Fibroblast of peridontal ligament (primary cell): ENCODE data around the gene MLST8.

Experiments
- DNase-seq: peaks from one replicate; pipeline ENCODE4 v3.0.0-alpha.2; 2010; ENCODE audit errors: extremely low read depth

MLST8 gene, protein sequence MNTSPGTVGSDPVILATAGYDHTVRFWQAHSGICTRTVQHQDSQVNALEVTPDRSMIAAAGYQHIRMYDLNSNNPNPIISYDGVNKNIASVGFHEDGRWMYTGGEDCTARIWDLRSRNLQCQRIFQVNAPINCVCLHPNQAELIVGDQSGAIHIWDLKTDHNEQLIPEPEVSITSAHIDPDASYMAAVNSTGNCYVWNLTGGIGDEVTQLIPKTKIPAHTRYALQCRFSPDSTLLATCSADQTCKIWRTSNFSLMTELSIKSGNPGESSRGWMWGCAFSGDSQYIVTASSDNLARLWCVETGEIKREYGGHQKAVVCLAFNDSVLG

GRCh38 chr16:2205104-2205966 is at the start of gene MLST8:
Gene MLST8 (plus strand): TSS chr16:2205454. CDS start chr16:2206086, 632 bp downstream.
- DNase-seq = peak; percentile 84

- peak; percentile 65 for DNase-seq
Observed at GRCh38 chr16:2155977-2156848, 49.0 kb upstream of the MLST8 start.

GRCh38 chr16:2156849-2157224 is 48.4 kb upstream of the MLST8 start:
- no peak for DNase-seq

- no peak for DNase-seq
Observed at GRCh38 chr16:2157480-2158261, 47.6 kb upstream of the MLST8 start.

DNA sequence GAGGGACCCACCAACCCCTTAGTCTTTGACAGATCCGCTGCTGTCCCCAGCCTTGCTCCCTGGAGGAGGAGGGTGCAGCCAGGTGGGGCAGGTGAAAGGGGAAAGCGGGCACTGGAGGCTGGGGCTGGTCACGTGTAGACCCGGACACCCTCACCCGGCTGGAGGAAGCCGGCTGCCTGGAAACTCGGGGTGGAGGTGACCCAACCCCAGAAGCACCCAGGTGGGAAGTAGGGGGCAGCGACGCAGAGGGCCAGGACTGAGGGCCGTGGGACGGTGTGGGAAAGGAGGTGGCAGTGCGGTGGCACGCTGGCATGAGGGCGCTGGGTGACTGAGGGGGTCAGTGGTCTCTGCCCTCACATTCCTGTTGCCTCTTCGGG is 47.0 kb upstream of the MLST8 start:
- no peak for DNase-seq

DNA sequence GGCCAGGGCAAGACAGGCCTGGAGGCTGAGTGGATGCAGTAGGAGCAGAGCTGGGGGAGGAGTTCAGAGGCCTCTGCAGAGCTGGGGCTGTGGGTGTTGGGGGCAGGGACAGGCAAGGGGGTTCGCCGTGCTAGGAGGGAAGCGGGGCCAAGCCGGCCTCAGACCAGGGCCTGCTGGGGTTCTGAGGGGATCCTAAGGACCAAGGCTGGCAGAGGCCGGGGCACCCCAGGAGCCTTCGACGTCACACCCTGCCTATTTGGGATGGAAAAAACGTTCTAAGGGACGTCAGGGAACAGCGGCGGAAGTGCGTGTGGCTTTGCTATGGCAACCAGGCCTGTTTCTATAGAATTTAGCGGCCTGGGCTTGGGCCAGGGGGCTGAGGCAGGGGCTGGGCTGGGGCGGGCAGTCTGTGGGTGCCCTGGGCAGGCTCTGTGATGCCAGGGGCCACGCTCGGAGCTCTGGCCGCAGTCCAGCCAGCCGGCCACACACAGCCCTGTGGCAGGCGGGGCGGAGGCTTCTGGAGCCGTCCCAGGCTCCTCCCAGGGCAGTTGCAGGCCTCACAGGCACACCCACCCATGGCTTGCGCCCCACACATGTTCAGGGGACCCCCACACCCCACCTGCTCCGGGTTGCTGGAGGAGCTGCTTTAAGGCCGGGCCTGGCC is 45.9 kb upstream of the MLST8 start:
- peak; percentile 88 for DNase-seq

DNA sequence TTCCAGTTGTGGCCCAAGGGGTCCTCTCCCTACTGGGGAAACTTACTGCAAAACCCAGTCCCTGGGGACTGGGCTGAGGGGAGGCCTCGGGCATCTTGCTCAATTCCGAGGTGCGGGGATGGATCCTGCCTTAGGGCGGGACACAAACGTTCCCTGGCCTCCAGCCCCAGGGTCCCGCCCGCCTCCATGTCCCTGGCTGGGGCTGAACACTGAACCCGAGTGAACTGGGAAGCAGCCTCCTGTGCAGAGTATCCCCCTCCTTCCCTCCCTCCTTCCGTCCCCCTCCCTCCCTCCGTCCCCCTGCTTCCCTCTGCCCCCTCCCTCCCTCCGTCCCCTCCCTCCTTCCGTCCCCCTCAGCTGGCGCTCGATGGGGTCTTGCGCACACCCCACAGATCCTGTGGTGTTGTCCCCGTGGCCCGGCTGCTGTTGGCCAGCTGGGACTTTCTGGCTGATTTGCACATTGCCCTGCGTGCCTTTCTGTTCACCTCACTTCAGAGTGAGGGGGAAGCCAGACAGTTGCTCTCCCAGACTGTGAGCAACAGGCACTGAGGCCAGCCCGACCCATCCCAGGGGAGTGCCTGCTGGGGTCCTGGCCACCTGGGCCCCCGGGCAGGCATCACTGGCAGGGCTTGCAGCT is 44.2 kb upstream of the MLST8 start:
- no peak for DNase-seq

DNA sequence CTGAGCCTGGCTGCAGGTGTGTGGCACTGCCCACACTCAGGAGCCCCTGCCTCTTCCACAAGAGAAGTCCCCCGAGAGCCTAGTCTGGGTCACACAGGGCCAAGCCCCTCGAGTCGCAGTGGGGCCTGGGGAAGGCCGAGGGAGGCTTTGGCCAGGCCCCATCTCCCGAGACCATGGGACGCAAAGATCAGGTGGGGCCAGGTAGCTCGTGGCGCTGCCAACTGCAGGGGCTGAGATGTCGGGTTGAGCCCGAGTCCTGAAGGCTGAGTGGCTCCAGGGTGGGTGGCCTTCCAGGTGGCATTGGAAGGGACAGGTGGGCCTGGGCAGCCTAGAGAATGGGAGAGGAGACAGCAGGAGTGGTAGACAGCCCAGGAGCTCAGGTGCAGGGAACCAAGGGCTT is 43.3 kb upstream of the MLST8 start:
- DNase-seq = no peak

DNA sequence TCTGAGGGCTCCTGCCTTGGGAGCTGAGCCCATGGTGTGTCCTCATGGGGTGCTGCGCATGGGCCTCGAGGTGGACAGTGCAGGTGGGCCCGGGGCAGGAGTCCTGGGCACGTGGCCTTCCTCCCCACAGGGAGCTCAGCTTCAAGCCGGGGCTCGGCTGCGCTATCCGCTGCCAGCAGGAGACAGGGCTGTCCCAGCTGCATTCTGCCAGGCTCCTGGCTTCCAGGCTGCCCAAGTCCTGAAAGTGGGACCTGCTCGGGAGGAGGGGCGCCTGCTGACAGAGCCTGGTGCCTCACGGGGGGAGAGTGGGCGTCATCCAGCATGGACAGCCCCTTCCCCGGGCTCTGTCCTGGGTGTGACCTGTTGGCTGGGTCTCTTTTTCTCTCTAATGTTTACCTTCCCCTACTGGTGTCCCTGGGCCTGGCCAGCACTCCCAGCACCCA is 42.6 kb upstream of the MLST8 start:
- no peak for DNase-seq

DNA sequence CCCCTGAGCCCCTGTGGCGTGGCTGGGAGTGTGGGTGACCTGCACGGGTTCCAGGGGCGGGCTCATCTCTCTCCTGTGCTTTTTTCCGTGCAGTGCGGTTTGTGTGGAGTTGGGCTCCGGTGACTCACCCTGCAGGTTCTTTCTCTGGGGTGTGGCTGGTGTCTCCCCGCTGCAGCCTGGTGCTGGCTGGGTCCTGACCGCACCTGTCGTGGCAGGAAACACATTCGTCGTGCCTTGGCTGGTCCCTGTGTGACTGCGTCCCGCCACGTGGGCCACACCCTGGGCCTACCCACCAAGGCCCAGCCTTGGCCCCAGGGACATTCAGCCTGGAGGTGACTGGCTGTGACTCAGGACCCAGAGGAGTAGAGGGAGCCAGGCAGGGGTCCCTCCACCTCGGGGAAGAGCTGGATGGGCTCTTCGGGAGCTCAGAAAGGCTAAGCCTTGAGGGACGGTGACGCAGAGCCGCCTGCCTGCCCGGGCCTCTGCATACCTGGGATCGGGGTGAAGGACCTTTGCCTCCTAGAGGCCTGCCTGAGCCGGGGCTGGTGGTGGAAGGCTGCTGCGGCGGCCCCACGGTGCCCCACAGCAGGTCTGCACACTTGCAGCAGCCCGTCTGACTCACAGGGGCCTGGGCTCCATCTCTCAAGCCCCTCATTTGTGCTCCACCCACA is 41.9 kb upstream of the MLST8 start:
- no peak for DNase-seq

- no peak for DNase-seq
Observed at GRCh38 chr16:2165861-2166260, 39.4 kb upstream of the MLST8 start.

- no peak for DNase-seq
Observed at GRCh38 chr16:2166263-2167067, 38.8 kb upstream of the MLST8 start.

- DNase-seq = no peak
Observed at GRCh38 chr16:2167068-2167638, 38.1 kb upstream of the MLST8 start.

GRCh38 chr16:2170080-2170479 is 35.2 kb upstream of the MLST8 start:
- no peak for DNase-seq

- no peak for DNase-seq
Observed at GRCh38 chr16:2170587-2171435, 34.4 kb upstream of the MLST8 start.

DNA sequence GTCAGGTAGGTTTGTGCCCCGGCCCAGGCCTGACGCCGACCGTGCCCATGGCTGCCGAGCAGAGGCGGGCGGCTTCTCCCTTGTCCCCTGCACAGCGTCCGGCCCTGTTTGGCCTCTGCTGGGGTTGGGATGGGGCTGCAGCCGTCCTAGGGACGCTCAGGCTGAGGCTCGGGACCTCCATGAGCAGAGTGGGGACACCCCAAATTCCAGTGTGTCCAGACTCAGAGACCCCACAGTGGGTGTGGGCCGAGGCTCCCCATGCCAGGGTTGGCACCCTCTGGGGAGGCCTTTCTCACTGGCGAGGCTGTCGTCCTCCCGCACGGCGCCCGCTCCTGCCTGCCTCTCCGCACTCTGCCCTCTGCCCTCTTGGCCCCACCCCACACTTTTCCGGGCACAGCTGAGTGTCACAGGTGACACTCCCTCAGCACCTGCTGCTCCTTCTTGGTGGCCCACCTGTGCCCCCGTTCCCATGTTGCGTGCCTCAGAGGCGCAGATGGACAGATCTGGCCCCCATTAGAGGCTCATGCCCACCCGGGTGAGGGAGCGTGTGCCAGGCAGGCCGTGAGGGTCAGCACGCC is 33.6 kb upstream of the MLST8 start:
- no peak for DNase-seq

DNA sequence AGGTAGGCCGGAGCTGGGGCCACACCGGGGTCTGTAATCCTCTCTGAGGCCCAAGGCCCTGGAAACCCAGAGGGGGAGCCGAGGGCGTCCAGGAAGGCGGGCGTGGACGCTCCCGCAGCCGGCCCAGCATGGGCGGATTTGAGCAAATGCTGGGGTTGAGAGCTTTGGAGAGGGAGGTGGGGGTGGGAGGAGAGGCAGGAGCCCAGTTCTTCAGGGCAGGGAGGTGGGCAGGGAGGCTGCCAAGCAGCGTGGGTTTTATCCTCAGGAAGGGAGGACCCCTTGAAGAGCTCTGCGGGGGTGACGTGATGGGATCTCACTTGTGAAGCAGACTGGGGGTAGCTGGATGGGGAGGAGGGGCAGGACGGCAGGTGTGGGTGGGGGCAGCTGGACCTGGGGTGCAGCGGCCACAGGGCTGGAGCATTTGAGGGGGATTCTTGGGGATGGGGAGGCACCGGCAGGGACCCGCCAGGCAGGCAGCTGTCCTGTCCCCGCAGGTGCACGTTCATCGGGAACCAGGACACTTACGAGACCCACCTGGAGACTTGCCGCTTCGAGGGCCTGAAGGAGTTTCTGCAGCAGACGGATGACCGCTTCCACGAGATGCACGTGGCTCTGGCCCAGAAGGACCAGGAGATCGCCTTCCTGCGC is 32.4 kb upstream of the MLST8 start:
- DNase-seq = no peak
